PC-9 (cell line): Measurements from ENCODE around the gene MMP21.

ENCODE experiments used
- EZH2 ChIP-seq: fragments of 200-600 bp; sonication (generic); IDR thresholded peaks from 2 replicates; pipeline ENCODE4 v1.8.0; 2017; ENCODE audit warnings: antibody characterized with exemption, low read depth
- TF ChIP-seq, protein P1 (sequence below): fragments of 200-600 bp; sonication (generic); conservative IDR thresholded peaks from 2 replicates; pipeline ENCODE4 v1.6.1; 2017; ENCODE audit warnings: mixed run types, antibody characterized with exemption, mild to moderate bottlenecking, moderate library complexity

GRCh38 chr10:125822878-125823662 is 47.4 kb upstream of the MMP21 start, which contains the start of the genes BCCIP and UROS:
- no peak for TF ChIP-seq EZH2
- TF ChIP-seq, protein P1, sequence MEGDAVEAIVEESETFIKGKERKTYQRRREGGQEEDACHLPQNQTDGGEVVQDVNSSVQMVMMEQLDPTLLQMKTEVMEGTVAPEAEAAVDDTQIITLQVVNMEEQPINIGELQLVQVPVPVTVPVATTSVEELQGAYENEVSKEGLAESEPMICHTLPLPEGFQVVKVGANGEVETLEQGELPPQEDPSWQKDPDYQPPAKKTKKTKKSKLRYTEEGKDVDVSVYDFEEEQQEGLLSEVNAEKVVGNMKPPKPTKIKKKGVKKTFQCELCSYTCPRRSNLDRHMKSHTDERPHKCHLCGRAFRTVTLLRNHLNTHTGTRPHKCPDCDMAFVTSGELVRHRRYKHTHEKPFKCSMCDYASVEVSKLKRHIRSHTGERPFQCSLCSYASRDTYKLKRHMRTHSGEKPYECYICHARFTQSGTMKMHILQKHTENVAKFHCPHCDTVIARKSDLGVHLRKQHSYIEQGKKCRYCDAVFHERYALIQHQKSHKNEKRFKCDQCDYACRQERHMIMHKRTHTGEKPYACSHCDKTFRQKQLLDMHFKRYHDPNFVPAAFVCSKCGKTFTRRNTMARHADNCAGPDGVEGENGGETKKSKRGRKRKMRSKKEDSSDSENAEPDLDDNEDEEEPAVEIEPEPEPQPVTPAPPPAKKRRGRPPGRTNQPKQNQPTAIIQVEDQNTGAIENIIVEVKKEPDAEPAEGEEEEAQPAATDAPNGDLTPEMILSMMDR = no peak
